Esophagus mucosa (tissue), 1 donor: ENCODE data around the gene ADARB2. TPM values are rescaled to one million over a fixed set of nuclear protein-coding genes. Genes with fewer than 3 reads are reported as not detected.
"Not testable (repeated sequence)": the region's sequence is repeated elsewhere in the genome, so short reads cannot be mapped to it uniquely, and the experiment has no call there.

ENCODE experiments used
- ATAC-seq: fragments of 200-7000 bp; cut with Tn5 transposase; one replicate; pipeline ENCODE4 v1.9.1; 2020
- total RNA-seq: library from RNA; stranded (reverse); gene quantifications from one replicate; pipeline ENCODE4 v1.2.4, GENCODE V29; 2023
- donor health status: DM: yes; HTN: yes; CAD: no.

ADARB2 gene
- total RNA-seq, 1 donor from 2014 or later: 0.20 TPM

GRCh38 chr10:1364151-1364910 is 373.0 kb downstream of the ADARB2 start:
- ATAC-seq: peak; percentile 95

GRCh38 chr10:1363446-1364121 is 373.7 kb downstream of the ADARB2 start:
- no peak for ATAC-seq

- ATAC-seq: no peak
These were observed 374.5 kb downstream of the ADARB2 start for GRCh38 chr10:1362589-1363445.

DNA sequence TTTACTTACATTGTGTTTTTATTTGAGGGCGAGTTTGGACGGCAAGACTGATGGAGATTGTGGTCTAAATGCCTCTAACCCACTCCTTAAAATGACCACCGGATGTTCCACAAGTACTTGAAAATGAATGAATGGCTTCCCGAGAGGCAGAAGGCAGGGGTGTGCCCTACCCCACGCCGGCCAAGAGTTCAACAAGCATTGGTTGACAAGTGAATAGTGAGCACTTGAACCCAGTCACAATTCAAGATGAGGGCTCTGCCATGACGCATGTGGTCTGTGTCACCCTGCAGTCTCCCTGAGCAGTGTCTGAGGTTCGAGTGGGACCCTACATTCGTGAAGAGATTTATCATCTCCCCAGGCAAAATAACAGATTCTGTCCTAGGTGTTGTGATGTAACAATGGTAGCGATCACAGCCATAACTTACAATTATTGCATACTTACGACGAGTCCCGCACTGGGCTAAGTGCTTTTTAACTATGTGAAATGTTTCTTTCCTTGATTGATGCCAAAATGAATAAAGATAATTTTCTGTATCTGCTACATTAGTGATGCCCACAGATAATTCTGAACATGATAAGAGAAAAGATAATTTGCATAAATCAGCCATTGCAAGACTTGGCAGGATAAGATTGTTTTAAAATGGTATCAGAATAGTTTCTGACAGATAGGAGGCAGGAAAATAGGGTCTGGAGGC is 375.8 kb downstream of the ADARB2 start:
- no peak for ATAC-seq

- no peak for ATAC-seq
These were observed 376.7 kb downstream of the ADARB2 start for GRCh38 chr10:1360558-1361164.

- no peak for ATAC-seq
These were observed 377.2 kb downstream of the ADARB2 start for GRCh38 chr10:1360011-1360557.

DNA sequence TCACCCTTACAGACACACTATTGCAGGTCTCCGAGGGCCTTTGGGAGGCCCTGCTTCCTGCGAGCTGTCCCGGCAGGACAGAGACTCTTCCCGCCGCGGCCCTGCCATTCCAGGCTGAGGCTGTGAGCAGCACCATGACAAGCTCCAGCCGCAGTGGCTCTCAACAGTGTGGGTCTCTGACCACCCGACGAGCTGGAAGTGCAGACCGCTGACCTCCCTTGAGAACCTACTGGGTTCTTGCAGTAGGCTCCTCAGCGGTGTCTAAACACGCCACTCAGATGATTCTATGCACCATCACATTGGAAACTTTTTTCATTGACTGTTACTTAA is 377.7 kb downstream of the ADARB2 start:
- no peak for ATAC-seq

DNA sequence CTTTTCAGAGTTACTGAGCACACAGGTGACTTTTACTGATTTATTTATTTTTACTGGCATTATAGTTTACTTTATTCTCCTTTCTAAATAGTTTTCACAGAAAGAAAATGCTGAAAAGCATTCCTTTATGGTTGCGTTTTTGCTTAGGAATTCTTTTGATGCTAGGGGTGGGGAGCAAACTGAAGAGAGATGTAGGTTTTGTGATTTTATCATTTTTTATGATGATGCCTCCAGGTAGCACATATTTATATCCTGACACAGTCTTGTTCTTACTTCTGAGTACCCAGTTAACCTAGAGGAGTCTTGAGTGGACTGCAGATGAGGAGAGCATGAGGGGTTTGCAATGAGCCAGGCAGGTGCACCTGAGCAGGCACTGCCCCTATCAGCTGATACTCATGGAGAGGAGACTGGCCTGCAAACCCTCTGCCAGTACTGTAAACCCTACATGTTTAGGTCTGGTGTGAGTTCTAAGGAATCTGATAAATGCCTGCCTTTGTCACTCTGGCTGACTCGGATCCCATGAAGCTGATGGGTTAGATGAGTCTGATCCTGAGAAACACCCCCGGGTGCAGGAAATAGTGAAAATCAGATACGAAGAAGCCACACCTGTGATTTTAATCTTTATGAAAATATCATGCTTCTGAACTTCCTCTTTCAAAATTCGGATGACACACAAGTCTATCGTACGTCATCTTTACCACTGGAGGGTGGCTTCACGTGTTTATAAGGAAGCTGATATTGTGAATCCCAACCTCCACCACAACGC is 378.3 kb downstream of the ADARB2 start:
- ATAC-seq: peak; percentile 64

- ATAC-seq: no peak
These were observed 379.2 kb downstream of the ADARB2 start for GRCh38 chr10:1358147-1358546.

GRCh38 chr10:1356349-1356748 is 381.0 kb downstream of the ADARB2 start:
- no peak for ATAC-seq

- ATAC-seq: no peak
These were observed 382.3 kb downstream of the ADARB2 start for GRCh38 chr10:1354809-1355710.

DNA sequence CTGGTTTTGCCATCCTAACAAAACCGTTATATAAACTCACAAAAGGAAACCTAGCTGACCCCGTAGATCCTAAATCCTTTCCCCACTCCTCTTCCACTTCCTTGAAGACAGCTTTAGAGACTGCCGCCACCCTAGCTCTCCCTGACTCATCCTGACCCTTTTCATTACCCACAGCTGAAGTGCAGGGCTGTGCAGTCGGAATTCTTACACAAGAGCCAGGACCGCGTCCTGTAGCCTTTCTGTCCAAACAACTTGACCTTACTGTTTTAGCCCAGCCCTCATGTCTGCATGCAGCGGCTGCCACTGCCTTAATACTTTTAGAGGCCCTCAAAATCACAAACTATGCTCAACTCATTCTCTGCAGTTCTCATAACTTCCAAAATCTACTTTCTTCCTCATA is 385.0 kb downstream of the ADARB2 start:
- ATAC-seq: not testable (repeated sequence)

DNA sequence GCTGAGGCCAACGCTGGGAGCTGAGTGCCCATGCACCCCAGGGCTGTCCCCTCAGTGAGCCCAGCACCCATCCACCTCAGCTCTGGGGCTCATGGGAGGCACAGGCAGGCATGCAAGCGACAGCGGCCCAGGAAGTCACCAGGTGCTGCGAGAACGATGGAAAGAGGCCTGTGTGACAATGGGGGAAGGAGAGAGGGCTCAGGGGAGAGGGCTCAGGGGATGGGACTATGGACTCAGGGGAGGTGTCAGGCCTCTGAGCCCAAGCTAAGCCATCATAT is 388.6 kb downstream of the ADARB2 start:
- ATAC-seq: no peak

- peak; percentile 31 for ATAC-seq
These were observed 389.2 kb downstream of the ADARB2 start for GRCh38 chr10:1347962-1348772.

GRCh38 chr10:1347525-1347924 is 389.8 kb downstream of the ADARB2 start:
- no peak for ATAC-seq

DNA sequence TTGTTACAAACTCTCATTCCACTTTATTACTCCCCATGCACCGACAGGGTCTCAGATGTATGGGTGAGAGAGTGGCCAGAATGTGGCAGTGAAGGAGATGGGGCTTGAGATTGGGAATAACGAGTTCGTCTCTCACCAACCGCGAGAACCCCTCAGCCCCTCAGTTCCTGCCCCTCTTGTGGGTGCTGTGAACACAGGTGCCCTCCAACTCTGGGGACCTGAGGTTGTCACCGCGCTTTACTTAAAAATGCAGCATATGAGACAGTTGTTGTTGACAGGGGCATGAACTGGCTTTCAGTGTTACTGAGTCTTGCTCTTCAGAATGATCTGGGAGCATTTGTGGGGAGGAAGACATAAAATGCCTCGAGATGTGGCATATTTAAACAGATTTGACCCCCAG is 391.1 kb downstream of the ADARB2 start:
- ATAC-seq: no peak

DNA sequence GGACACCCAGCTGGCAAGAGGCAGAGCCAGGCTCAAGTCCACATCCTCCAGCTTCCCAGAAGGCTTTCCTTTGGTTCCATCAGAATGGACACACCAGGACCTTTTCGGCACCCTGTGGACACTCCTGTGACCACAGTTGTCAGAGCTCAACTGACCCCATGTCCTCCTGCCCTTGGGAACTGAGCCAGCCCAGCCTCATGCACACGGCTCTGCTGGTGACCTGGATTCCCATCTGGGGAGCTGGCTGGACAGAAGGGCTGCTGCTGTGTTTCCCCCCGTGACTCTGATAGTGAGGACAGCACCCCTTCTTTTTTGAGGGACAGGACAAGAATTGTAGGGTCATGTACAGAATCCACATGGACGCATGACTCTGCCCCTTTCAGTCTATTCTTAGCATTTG is 392.0 kb downstream of the ADARB2 start:
- ATAC-seq: no peak

DNA sequence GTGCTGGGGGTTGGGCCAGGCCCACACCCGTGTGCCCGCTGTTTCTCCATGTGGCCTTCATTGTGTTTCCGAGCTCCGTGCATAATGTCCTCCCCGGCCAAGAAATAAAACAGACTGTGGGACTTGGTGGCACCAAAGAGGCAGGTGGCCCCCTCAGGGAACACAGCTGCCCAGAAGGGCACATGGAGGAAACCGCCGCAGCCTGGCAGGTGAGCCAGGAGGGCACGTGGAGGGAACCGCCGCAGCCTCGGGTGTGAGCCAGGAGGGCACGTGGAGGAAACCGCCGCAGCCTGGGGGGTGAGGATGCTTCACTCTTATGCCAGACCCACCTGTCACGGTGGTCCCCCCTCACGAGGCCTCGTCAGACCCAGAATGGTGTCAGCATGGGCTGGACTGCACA is 392.5 kb downstream of the ADARB2 start:
- ATAC-seq: no peak

DNA sequence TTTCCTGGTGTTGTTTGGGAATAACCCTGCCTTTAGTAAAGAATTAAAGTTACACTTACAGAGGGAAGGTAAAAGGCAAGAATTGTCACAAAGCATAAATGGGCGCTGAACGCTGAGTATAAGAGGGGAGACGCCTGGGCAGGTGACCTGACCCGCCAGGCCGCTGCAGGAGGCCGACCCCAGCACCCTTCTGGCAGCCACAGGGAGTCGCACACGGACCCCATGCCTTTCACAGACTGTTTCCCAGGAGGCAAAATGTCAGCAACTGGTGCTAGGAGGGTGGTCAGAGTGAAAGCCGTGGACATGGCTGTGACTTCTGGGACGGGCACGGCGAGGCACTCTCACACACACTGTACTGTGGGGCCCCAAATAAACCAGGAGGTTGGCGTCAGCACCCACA is 392.9 kb downstream of the ADARB2 start:
- ATAC-seq: no peak

DNA sequence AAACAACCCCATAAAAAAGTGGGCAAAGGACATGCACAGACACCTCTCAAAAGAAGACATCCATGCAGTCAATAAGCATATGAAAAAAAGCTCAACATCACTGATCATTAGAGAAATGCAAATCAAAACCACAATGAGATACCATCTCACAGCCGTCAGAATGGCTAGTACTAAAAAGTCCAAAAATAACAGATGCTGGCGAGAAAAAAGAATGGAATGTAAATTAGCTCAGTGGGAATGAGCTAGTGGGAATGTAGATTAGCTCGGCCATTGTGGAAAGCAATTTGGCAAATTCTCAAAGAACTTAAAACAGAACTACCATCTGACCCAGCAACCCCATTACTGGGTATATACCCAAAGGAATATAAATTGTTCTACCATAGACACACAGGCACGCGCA is 394.1 kb downstream of the ADARB2 start:
- ATAC-seq: no peak
